Left ventricle myocardium inferior (tissue), 1 donor: ENCODE results near the gene SMIM3. TPM values are rescaled to one million over a fixed set of nuclear protein-coding genes. Genes with fewer than 3 reads are reported as not detected.

ENCODE experiments used
- DNase-seq: peaks from one replicate; pipeline ENCODE4 v3.0.0-alpha.2; 2020
- H3K27ac ChIP-seq: fragments of 200-600 bp; replicated peaks from 2 replicates; pipeline ENCODE4 v1.8.0; 2021
- H3K27me3 ChIP-seq: fragments of 200-600 bp; 2 replicates; pipeline ENCODE4 v1.8.0; 2021; ENCODE audit warnings: low read depth
- H3K36me3 ChIP-seq: fragments of 200-600 bp; 2 replicates; pipeline ENCODE4 v1.8.0; 2021
- H3K4me1 ChIP-seq: fragments of 200-600 bp; 2 replicates; pipeline ENCODE4 v1.8.0; 2021
- H3K4me3 ChIP-seq: fragments of 200-600 bp; 2 replicates; pipeline ENCODE4 v1.8.0; 2021; ENCODE audit warnings: mild to moderate bottlenecking, moderate library complexity
- H3K9me3 ChIP-seq: fragments of 200-600 bp; replicated peaks from 2 replicates; pipeline ENCODE4 v1.8.0; 2021
- CTCF ChIP-seq: fragments of 200-600 bp; IDR thresholded peaks from 2 replicates; pipeline ENCODE4 v1.8.0; 2021; ENCODE audit warnings: antibody characterized with exemption, mild to moderate bottlenecking, borderline replicate concordance
- intact Hi-C: fragments of 100-400 bp; cut with micrococcal nuclease; formaldehyde crosslinking; loops from one replicate; pipeline ENCODE4 v1.11.0; 2022
- total RNA-seq: library from RNA; stranded (reverse); fragmentation: NEBNext Ultra II Directional; extraction: Animal tissue kit (Norgen Biotek cat#: 25700); gene quantifications from one replicate; pipeline ENCODE4 v1.2.1, GENCODE V29; 2021
- donor health status: DM: no; HTN: yes; CAD: no; lungs with severe emphysema.

Gene SMIM3
- total RNA-seq, 1 donor from 2014 or later, result 15.7 TPM

- no peaks in the 10 kb centered on the region for H3K36me3 ChIP-seq
- intact Hi-C loops, result no loop called here
- TF ChIP-seq CTCF, result no peak
- DNase-seq, result no peak
- no peak overlapping the region for H3K4me3 ChIP-seq
- H3K4me1 ChIP-seq, result peaks cover 7% of the 10 kb centered on the region
- no peak overlapping the region for H3K27ac ChIP-seq
- no peaks in the 10 kb centered on the region for H3K27me3 ChIP-seq
- H3K9me3 ChIP-seq, result no peaks in the 10 kb centered on the region
Measured at GRCh38 chr5:150766251-150766650, 12.3 kb upstream of the SMIM3 start.

- no peaks in the 10 kb centered on the region for H3K36me3 ChIP-seq
- DNase-seq, result no peak
- H3K27me3 ChIP-seq, result no peaks in the 10 kb centered on the region
- H3K4me3 ChIP-seq, result no peak overlapping the region
- no peaks in the 10 kb centered on the region for H3K9me3 ChIP-seq
- H3K27ac ChIP-seq, result no peak overlapping the region
- intact Hi-C loops, result no loop called here
- TF ChIP-seq CTCF, result no peak
- H3K4me1 ChIP-seq, result no peaks in the 10 kb centered on the region
Measured at GRCh38 chr5:150771034-150771795, 7.3 kb upstream of the SMIM3 start.

- intact Hi-C loops, result no loop called here
- Histone ChIP-seq H3K4me3 (no peak overlapping the region), H3K9me3 (no peaks in the 10 kb centered on the region), H3K27ac (no peak overlapping the region), H3K27me3 (no peaks in the 10 kb centered on the region), H3K36me3 (no peaks in the 10 kb centered on the region), H3K4me1 (peaks cover 24% of the 10 kb centered on the region)
- TF ChIP-seq CTCF, result no peak
- no peak for DNase-seq
Measured at GRCh38 chr5:150774145-150774544, 4.4 kb upstream of the SMIM3 start.

GRCh38 chr5:150777685-150778084, 872 bp upstream of the SMIM3 start:
- no peak for DNase-seq
- no peak for TF ChIP-seq CTCF
- peak overlapping the region; percentile 75 for H3K4me3 ChIP-seq
- no peaks in the 10 kb centered on the region for H3K36me3 ChIP-seq
- H3K4me1 ChIP-seq, result peaks cover 59% of the 10 kb centered on the region
- intact Hi-C loops, result no loop called here
- H3K27me3 ChIP-seq, result no peaks in the 10 kb centered on the region
- peak overlapping the region; percentile 96 for H3K27ac ChIP-seq
- no peaks in the 10 kb centered on the region for H3K9me3 ChIP-seq

- H3K27ac ChIP-seq, result peak overlapping the region; percentile 96
Measured at GRCh38 chr5:150778088-150778516, 455 bp upstream of the SMIM3 start.

More at GRCh38 chr5:150778088-150778516, 455 bp upstream of the SMIM3 start:
- Histone ChIP-seq H3K27me3 (no peaks in the 10 kb centered on the region), H3K4me1 (peaks cover 63% of the 10 kb centered on the region), H3K4me3 (peak overlapping the region; percentile 75), H3K9me3 (no peaks in the 10 kb centered on the region), H3K36me3 (no peaks in the 10 kb centered on the region)
- intact Hi-C loops, result no loop called here
- TF ChIP-seq CTCF, result no peak
- no peak for DNase-seq
